Measurements from ENCODE around the gene SOAT1. TPM values are rescaled to one million over a fixed set of nuclear protein-coding genes. Genes with fewer than 3 reads are reported as not detected.

Gene SOAT1
- total RNA-seq, 1 experiment from 2014 or later: 78.0 TPM

GRCh38 chr1:179303200-179303785 is 9.7 kb downstream of the SOAT1 start:
- DNase-seq (ENCODE audit: low spot score): no peak

- DNase-seq (ENCODE audit: low spot score): no peak
Observed at GRCh38 chr1:179305450-179305849, 11.9 kb downstream of the SOAT1 start.

- DNase-seq (ENCODE audit: low spot score): peak; percentile 21
Observed at GRCh38 chr1:179310291-179310690, 16.7 kb downstream of the SOAT1 start.

GRCh38 chr1:179310721-179311120 is 17.1 kb downstream of the SOAT1 start:
- DNase-seq (ENCODE audit: low spot score): peak; percentile 79

GRCh38 chr1:179311149-179311700 is 17.6 kb downstream of the SOAT1 start:
- DNase-seq (ENCODE audit: low spot score): no peak

- no peak for DNase-seq (ENCODE audit: low spot score)
Observed at GRCh38 chr1:179313004-179313403, 19.4 kb downstream of the SOAT1 start.

- no peak for DNase-seq (ENCODE audit: low spot score)
Observed at GRCh38 chr1:179314928-179315327, 21.3 kb downstream of the SOAT1 start.

GRCh38 chr1:179318491-179318890 is 24.9 kb downstream of the SOAT1 start:
- no peak for DNase-seq (ENCODE audit: low spot score)

- DNase-seq (ENCODE audit: low spot score): no peak
Observed at GRCh38 chr1:179321533-179322216, 28.1 kb downstream of the SOAT1 start.

- DNase-seq (ENCODE audit: low spot score): no peak
Observed at GRCh38 chr1:179322557-179322956, 29.0 kb downstream of the SOAT1 start.

- DNase-seq (ENCODE audit: low spot score): no peak
Observed at GRCh38 chr1:179323436-179323835, 29.8 kb downstream of the SOAT1 start.

- no peak for DNase-seq (ENCODE audit: low spot score)
Observed at GRCh38 chr1:179325836-179326235, 32.2 kb downstream of the SOAT1 start.

- no peak for DNase-seq (ENCODE audit: low spot score)
Observed at GRCh38 chr1:179326746-179327145, 33.1 kb downstream of the SOAT1 start.

GRCh38 chr1:179327196-179327595 is 33.6 kb downstream of the SOAT1 start:
- no peak for DNase-seq (ENCODE audit: low spot score)

- DNase-seq (ENCODE audit: low spot score): no peak
Observed at GRCh38 chr1:179327679-179328078, 34.1 kb downstream of the SOAT1 start.

- DNase-seq (ENCODE audit: low spot score): no peak
Observed at GRCh38 chr1:179329862-179330261, 36.3 kb downstream of the SOAT1 start.

GRCh38 chr1:179334440-179334839 is 40.8 kb downstream of the SOAT1 start:
- no peak for DNase-seq (ENCODE audit: low spot score)

- no peak for DNase-seq (ENCODE audit: low spot score)
Observed at GRCh38 chr1:179337288-179337687, 43.7 kb downstream of the SOAT1 start.

GRCh38 chr1:179337942-179338560 is 44.5 kb downstream of the SOAT1 start:
- DNase-seq (ENCODE audit: low spot score): no peak

GRCh38 chr1:179340918-179341317 is 47.3 kb downstream of the SOAT1 start:
- DNase-seq (ENCODE audit: low spot score): no peak

GRCh38 chr1:179341943-179342547 is 48.4 kb downstream of the SOAT1 start:
- DNase-seq (ENCODE audit: low spot score): no peak

GRCh38 chr1:179342740-179343404 is 49.3 kb downstream of the SOAT1 start:
- no peak for DNase-seq (ENCODE audit: low spot score)

Data from A172 (cell line).